Adrenal gland (tissue), 5 donors: ENCODE data around the gene TRIM22.
"Not testable (repeated sequence)": the region's sequence is repeated elsewhere in the genome, so short reads cannot be mapped to it uniquely, and the experiment has no call there.

ENCODE experiments used
- CTCF ChIP-seq, 6 experiments: fragments of 450-650 bp in 4 of 6; fragments of 200-600 bp in 2 of 6; sonication (generic) in 1 of 6; IDR thresholded peaks; 1 replicate in 5 of 6; 2 replicates in 1 of 6; pipeline versions ENCODE4 v1.5.1 to v1.8.0; 2016 to 2021; ENCODE audit warnings: antibody characterized with exemption in 6 of 6, mild to moderate bottlenecking in 2 of 6, moderate library complexity in 1 of 6
- POLR2A ChIP-seq, 2 donors: fragments of 450-650 bp; IDR thresholded peaks; one replicate each; pipeline ENCODE4 v1.6.1; 2017; ENCODE audit warnings: antibody characterized with exemption in 2 of 2, mild to moderate bottlenecking in 2 of 2, moderate library complexity in 1 of 2
- donor health status: DM: no; HTN: no; CAD: no.

GRCh38 chr11:5716518-5716917 lies 26.9 kb downstream of the TRIM22 start:
- not testable (repeated sequence) for TF ChIP-seq POLR2A, CTCF (IDR thresholded peaks at IDR 0.05)
